IgD-negative memory B cell (primary cell): ENCODE results near the gene SSRP1. TPM values are rescaled to one million over a fixed set of nuclear protein-coding genes. Genes with fewer than 3 reads are reported as not detected.
"Not testable (repeated sequence)": the region's sequence is repeated elsewhere in the genome, so short reads cannot be mapped to it uniquely, and the experiment has no call there.

Experiments used
- H3K27ac Mint-ChIP-seq, 3 donors: one replicate each; pipeline ENCODE4 v1.8.0; 2020 to 2022; ENCODE audit warnings: mild to moderate bottlenecking in 3 of 3, mixed read lengths in 3 of 3, moderate library complexity in 1 of 3
- H3K27me3 Mint-ChIP-seq: one replicate; pipeline ENCODE4 v1.8.0; 2021; ENCODE audit warnings: mixed read lengths
- H3K36me3 Mint-ChIP-seq: one replicate; pipeline ENCODE4 v1.8.0; 2020; ENCODE audit warnings: mild to moderate bottlenecking, mixed read lengths
- H3K4me1 Mint-ChIP-seq, 3 donors: one replicate each; pipeline ENCODE4 v1.8.0; 2020 to 2022; ENCODE audit warnings: mixed read lengths in 3 of 3, mild to moderate bottlenecking in 1 of 3
- H3K4me3 Mint-ChIP-seq, 4 donors: one replicate each; pipeline ENCODE4 v1.8.0; 2020 to 2022; ENCODE audit warnings: mild to moderate bottlenecking in 4 of 4, mixed read lengths in 4 of 4, moderate library complexity in 3 of 4
- H3K9me3 Mint-ChIP-seq, 3 donors: one replicate each; pipeline ENCODE4 v1.8.0; 2020 to 2021; ENCODE audit warnings: mixed read lengths in 3 of 3, mild to moderate bottlenecking in 1 of 3
- polyA plus RNA-seq: library from polyadenylated mRNA; unstranded; fragments of 300-500 nt; fragmentation: Illumina TruSeq; gene quantifications from one replicate; pipeline ENCODE4 v1.2.3, GENCODE V29; 2021

The SSRP1 gene
- polyA plus RNA-seq, 1 donor from 2014 or later: 34.0 TPM

GRCh38 chr11:57364851-57365660, 29.4 kb upstream of the SSRP1 start:
- Mint-ChIP-seq H3K27me3 (peaks cover 22% of the 10 kb centered on the region), H3K27ac (no peak overlapping the region), H3K4me1 (no peaks in the 10 kb centered on the region), H3K36me3 (no peaks in the 10 kb centered on the region), H3K4me3 (peak overlapping the region in 1 of 4 donors; percentile 57), H3K9me3 (no peaks in the 10 kb centered on the region)

DNA sequence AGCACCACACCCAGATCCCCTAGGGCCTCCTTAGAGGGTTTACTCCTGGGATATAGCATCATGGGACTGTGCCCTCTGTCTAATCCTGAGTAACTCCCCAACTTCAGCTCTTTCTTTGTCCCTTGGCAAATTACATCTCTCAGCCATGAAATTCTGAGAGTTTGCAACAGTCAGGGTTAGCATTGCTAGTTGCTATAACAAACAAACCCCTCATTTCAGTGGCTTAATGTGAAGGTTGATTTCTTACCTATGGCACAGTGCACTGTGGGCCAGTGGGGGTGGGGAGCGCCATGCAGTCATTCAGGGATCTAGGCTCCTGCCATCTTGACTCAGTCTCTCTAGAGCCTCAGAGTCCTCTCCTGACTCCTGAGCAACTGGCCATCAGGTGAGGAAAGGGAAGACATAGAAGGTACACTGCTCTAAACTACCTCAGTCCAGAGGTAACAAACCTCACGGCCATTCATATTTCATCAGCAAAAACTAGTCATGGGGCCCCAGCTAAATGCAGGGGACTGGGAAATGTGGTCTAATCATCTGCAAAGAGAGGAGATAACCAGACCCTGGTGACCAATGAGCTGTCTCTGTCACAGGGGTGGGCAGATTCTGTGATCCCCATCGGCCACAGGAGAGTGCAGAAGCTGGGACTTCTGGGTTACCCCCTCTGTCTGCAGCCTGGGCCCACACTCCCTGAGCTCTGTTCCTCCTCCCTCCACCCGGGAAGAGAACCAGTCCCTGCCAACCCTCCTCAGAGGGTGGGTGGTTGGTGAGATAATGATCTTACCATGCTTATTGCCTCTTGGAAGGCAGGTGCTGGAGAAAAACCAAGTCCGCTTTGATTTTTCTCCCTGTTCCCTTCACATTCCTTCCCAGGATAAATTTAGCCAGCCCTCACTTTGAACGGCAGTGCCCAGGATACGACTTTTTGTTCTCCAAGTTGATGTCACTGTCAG, 27.7 kb upstream of the SSRP1 start:
- H3K4me3 Mint-ChIP-seq: no peak overlapping the region

DNA sequence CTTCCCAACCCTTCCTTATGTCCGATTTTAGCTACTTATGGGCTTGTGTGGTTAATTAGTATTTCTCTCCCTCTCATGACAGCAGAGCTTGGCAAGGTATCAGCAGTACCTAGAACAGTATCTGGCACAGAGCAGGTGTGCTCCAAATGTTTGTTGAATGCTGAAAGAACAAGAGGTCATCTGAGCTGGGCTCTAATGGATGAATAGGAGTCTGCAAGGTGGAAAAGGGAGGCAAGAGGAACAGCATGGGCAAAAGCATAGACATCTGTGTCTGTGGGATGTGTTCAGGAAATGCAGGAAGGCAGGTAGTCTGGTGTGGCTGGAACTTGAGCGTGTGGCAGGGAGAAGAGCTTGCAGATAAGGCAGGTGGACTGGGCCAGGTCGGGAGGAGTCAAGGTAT, 26.2 kb upstream of the SSRP1 start:
- Mint-ChIP-seq H3K27ac (peak overlapping the region in 1 of 3 donors; percentile 28), H3K9me3 (no peaks in the 10 kb centered on the region), H3K27me3 (peaks cover 12% of the 10 kb centered on the region), H3K36me3 (no peaks in the 10 kb centered on the region), H3K4me1 (no peaks in the 10 kb centered on the region), H3K4me3 (peak overlapping the region in 1 of 4 donors; percentile 6)

More for the DNA sequence above, 27.7 kb upstream of the SSRP1 start:
- H3K27ac Mint-ChIP-seq: no peak overlapping the region
- H3K27me3 Mint-ChIP-seq: peaks cover 18% of the 10 kb centered on the region
- no peaks in the 10 kb centered on the region for H3K36me3 Mint-ChIP-seq
- H3K4me1 Mint-ChIP-seq: no peaks in the 10 kb centered on the region
- no peaks in the 10 kb centered on the region for H3K9me3 Mint-ChIP-seq

DNA sequence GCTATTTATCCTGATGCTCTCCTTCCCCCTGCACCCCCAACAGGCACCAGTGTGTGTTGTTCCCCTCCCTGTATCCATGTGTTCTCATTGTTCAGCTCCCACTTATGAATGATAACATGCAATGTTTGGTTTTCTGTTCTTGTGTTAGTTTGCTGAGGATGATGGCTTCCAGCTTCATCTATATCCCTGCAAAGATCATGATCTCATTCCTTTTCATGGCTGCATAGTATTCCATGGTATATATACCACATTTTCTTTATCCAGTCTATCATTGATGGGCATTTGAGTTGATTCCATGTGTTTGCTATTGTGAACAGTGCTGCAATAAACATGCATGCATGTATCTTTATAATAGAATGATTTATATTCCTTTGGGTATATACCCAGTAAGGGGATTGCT, 25.7 kb upstream of the SSRP1 start:
- not testable (repeated sequence) for H3K27ac Mint-ChIP-seq, H3K36me3 Mint-ChIP-seq, H3K4me3 Mint-ChIP-seq, H3K9me3 Mint-ChIP-seq, H3K4me1 Mint-ChIP-seq
- H3K27me3 Mint-ChIP-seq: peaks cover 14% of the 10 kb centered on the region

DNA sequence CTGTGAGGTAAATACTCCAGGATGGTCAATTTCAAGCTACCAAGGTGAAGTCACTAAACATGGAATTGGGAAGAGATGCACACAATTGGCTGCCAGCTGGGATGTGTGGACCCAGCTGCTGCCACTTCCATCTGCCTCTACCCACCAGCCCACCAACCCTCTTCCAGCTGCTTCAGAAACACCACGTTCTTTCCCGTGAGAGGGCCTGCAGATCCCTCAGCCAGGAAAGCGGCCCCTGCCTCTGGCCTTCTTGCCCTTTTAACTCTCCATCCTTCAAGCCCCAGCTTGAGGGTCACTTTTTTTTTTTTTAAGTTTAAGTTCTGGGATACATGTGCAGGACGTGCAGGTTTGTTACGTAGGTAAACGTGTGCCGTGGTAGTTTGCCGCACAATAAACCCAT, 25.3 kb upstream of the SSRP1 start:
- Mint-ChIP-seq H3K36me3 (no peaks in the 10 kb centered on the region), H3K4me3 (no peak overlapping the region), H3K9me3 (no peaks in the 10 kb centered on the region), H3K27ac (no peak overlapping the region), H3K27me3 (peaks cover 14% of the 10 kb centered on the region), H3K4me1 (peaks cover 0 to 3% (median 0%) of the 10 kb centered on the region in 3 donors)

DNA sequence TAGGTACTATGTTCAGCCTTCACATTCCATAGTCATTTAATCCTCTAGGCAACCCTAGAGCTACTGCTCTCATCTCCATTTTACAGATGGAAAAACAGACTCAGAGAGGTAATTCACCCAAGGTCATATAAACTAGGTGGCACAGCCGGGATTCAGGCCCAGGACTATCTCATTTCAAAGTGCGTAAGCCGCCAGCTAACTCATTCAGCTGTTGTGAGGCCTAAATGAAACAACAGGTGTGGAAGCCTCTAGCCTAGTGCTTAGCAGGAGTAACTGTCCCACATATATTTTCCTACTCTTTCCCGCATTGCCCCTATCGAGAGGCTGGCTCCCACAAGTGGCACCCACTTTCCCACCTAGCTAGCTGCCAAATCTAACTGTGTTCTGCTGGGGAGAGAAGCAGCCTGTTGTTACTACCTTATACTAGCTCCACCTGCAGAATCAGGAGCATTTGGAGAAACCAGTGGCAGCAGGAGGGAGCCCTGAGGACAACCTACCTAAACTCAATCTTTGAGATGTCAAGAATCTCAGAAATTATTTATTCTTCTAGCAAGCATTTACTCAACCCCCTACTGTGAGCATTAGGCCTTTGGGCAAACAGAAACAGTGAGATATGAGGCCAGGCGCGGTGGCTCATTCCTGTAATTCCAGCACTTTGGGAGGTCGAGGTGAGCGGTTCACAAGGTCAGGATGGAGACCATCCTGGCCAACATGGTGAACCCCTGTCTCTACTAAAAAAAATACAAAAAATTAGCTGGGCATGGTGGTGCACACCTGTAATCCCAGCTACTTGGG, 24.4 kb upstream of the SSRP1 start:
- H3K4me3 Mint-ChIP-seq: no peak overlapping the region
- H3K4me1 Mint-ChIP-seq: peaks cover 0 to 3% (median 0%) of the 10 kb centered on the region in 3 donors
- H3K9me3 Mint-ChIP-seq: no peaks in the 10 kb centered on the region
- H3K27ac Mint-ChIP-seq: no peak overlapping the region
- H3K27me3 Mint-ChIP-seq: peaks cover 17% of the 10 kb centered on the region
- no peaks in the 10 kb centered on the region for H3K36me3 Mint-ChIP-seq

- Mint-ChIP-seq H3K27ac (no peak overlapping the region), H3K4me3 (no peak overlapping the region), H3K9me3 (no peaks in the 10 kb centered on the region), H3K36me3 (no peaks in the 10 kb centered on the region), H3K27me3 (peaks cover 18% of the 10 kb centered on the region), H3K4me1 (peaks cover 0 to 3% (median 0%) of the 10 kb centered on the region in 3 donors)
Observed at GRCh38 chr11:57359396-57359795, 23.7 kb upstream of the SSRP1 start.

- peaks cover 20% of the 10 kb centered on the region for H3K27me3 Mint-ChIP-seq
- H3K4me3 Mint-ChIP-seq: no peak overlapping the region
- H3K9me3 Mint-ChIP-seq: no peaks in the 10 kb centered on the region
- H3K36me3 Mint-ChIP-seq: no peaks in the 10 kb centered on the region
- H3K27ac Mint-ChIP-seq: no peak overlapping the region
- peaks cover 0 to 3% (median 0%) of the 10 kb centered on the region in 3 donors for H3K4me1 Mint-ChIP-seq
Observed at GRCh38 chr11:57358991-57359390, 23.3 kb upstream of the SSRP1 start.

DNA sequence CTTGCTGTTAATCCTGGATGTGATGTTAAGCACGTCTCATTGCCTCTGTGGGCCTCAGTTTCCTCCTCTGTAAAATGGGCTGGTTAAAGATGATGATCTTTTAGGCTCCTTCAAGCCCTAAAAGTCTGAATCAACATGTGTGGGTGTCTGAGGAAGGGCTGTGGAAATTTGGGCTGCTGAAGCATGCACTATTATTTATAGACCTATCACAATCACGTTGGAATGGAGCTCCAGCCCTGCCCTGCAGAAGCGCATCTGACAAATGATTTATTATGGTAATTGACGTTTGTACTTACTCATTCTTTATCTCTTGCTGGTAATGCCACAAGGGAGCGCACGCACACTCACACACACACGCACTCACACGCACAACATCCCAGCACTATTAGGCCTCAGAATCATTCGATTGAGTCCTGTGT, 22.9 kb upstream of the SSRP1 start:
- Mint-ChIP-seq H3K4me1 (peaks cover 0 to 3% (median 0%) of the 10 kb centered on the region in 3 donors), H3K36me3 (no peaks in the 10 kb centered on the region), H3K27me3 (peaks cover 20% of the 10 kb centered on the region), H3K4me3 (no peak overlapping the region), H3K27ac (no peak overlapping the region), H3K9me3 (no peaks in the 10 kb centered on the region)

- peaks cover 0 to 3% (median 0%) of the 10 kb centered on the region in 3 donors for H3K4me1 Mint-ChIP-seq
Observed at GRCh38 chr11:57357856-57358255, 22.2 kb upstream of the SSRP1 start.

GRCh38 chr11:57357310-57357709, 21.6 kb upstream of the SSRP1 start:
- Mint-ChIP-seq H3K27me3 (peaks cover 20% of the 10 kb centered on the region), H3K4me1 (peaks cover 0 to 3% (median 0%) of the 10 kb centered on the region in 3 donors), H3K36me3 (no peaks in the 10 kb centered on the region), H3K27ac (no peak overlapping the region), H3K4me3 (no peak overlapping the region), H3K9me3 (no peaks in the 10 kb centered on the region)

More at GRCh38 chr11:57357856-57358255, 22.2 kb upstream of the SSRP1 start:
- peaks cover 20% of the 10 kb centered on the region for H3K27me3 Mint-ChIP-seq
- H3K9me3 Mint-ChIP-seq: no peaks in the 10 kb centered on the region
- H3K36me3 Mint-ChIP-seq: no peaks in the 10 kb centered on the region
- no peak overlapping the region for H3K4me3 Mint-ChIP-seq
- H3K27ac Mint-ChIP-seq: no peak overlapping the region

DNA sequence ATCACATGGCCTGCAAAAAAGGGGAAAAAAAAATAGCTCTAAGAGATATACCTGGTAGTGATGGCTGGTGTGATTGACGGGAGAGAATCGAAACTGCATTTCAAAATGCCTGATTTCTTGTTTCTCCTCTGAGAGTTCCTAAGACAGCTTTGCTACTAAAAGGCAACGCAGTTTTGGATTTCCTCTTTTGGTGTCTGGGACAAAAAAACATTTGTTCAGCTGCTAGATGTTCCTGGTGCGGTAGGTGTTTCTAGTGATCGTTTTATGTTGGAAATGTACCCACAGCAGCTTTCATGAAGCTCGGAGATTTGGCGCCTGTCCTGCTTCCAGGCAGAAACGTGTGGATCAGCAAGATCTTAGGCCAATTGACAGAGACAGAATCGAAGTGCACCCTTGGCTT, 20.6 kb upstream of the SSRP1 start:
- H3K27ac Mint-ChIP-seq: peak overlapping the region in 1 of 3 donors; percentile 21
- no peaks in the 10 kb centered on the region for H3K36me3 Mint-ChIP-seq
- peaks cover 0 to 3% (median 0%) of the 10 kb centered on the region in 3 donors for H3K4me1 Mint-ChIP-seq
- H3K9me3 Mint-ChIP-seq: peaks cover 0 to 4% (median 2%) of the 10 kb centered on the region in 3 donors
- peaks cover 19% of the 10 kb centered on the region for H3K27me3 Mint-ChIP-seq
- no peak overlapping the region for H3K4me3 Mint-ChIP-seq

- Mint-ChIP-seq H3K27ac (peak overlapping the region in 1 of 3 donors; percentile 69), H3K27me3 (peaks cover 24% of the 10 kb centered on the region), H3K36me3 (no peaks in the 10 kb centered on the region)
Observed at GRCh38 chr11:57354699-57355098, 19.0 kb upstream of the SSRP1 start.

DNA sequence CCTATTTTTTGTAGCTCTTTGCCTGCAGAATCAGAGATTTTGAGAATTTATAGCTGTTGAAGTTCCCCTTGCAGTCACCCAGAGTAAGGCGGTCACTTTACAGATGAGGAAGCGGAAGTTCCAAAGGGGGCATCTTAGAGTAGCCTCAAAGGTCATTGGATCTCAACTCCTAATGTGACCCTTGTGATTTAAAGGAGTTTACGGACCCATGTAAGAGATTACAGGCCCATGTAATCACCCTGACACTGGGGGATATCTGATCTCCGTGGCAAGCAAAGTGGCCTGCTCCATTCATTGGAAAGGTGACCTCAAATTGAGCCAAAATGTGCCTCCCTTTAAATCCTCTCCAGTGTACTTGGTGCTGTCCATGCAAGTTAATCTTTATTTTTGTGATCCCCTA, 18.2 kb upstream of the SSRP1 start:
- H3K27ac Mint-ChIP-seq: no peak overlapping the region
- H3K27me3 Mint-ChIP-seq: peaks cover 24% of the 10 kb centered on the region
- H3K4me1 Mint-ChIP-seq: peaks cover 0 to 5% (median 2%) of the 10 kb centered on the region in 3 donors

More at GRCh38 chr11:57354699-57355098, 19.0 kb upstream of the SSRP1 start:
- Mint-ChIP-seq H3K4me1 (peaks cover 0 to 5% (median 2%) of the 10 kb centered on the region in 3 donors), H3K4me3 (no peak overlapping the region), H3K9me3 (peaks cover 0 to 6% (median 2%) of the 10 kb centered on the region in 3 donors)

More for the DNA sequence above, 18.2 kb upstream of the SSRP1 start:
- Mint-ChIP-seq H3K4me3 (no peak overlapping the region), H3K36me3 (no peaks in the 10 kb centered on the region), H3K9me3 (peaks cover 0 to 6% (median 2%) of the 10 kb centered on the region in 3 donors)
